IPS DF 19.7 (cell line): Measurements from ENCODE around the gene RNF125.
"Not testable (repeated sequence)": the region's sequence is repeated elsewhere in the genome, so short reads cannot be mapped to it uniquely, and the experiment has no call there.

ENCODE experiments used
- DNase-seq: peaks from one replicate; pipeline ENCODE4 v3.0.0-alpha.2; 2013; ENCODE audit warnings: low read depth, low spot score

The RNF125 gene

GRCh38 chr18:32018331-32019250, at the start of gene RNF125:
RNF125 (plus strand) TSS chr18:32018825; CDS start chr18:32018864, 39 bp downstream.
- peak; percentile 89 for DNase-seq

GRCh38 chr18:31970617-31971016, 48.0 kb upstream of the RNF125 start:
- DNase-seq = no peak

GRCh38 chr18:31973929-31974546, 44.6 kb upstream of the RNF125 start:
- no peak for DNase-seq

GRCh38 chr18:31976242-31976641, 42.4 kb upstream of the RNF125 start:
- DNase-seq = no peak

GRCh38 chr18:31977270-31977872, 41.3 kb upstream of the RNF125 start:
- peak; percentile 30 for DNase-seq

- no peak for DNase-seq
These were observed 40.0 kb upstream of the RNF125 start for GRCh38 chr18:31978616-31979015.

- DNase-seq = no peak
These were observed 38.9 kb upstream of the RNF125 start for GRCh38 chr18:31979714-31980113.

GRCh38 chr18:31980863-31981262, 37.8 kb upstream of the RNF125 start:
- DNase-seq = no peak

- no peak for DNase-seq
These were observed 35.6 kb upstream of the RNF125 start for GRCh38 chr18:31983020-31983419.

- no peak for DNase-seq
These were observed 34.6 kb upstream of the RNF125 start for GRCh38 chr18:31983976-31984375.

- DNase-seq = no peak
These were observed 27.8 kb upstream of the RNF125 start for GRCh38 chr18:31990823-31991222.

- no peak for DNase-seq
These were observed 22.6 kb upstream of the RNF125 start for GRCh38 chr18:31996007-31996406.

- no peak for DNase-seq
These were observed 19.7 kb upstream of the RNF125 start for GRCh38 chr18:31998880-31999412.

- DNase-seq = not testable (repeated sequence)
These were observed 17.5 kb upstream of the RNF125 start for GRCh38 chr18:32001141-32001540.

GRCh38 chr18:32003822-32004221, 14.8 kb upstream of the RNF125 start:
- not testable (repeated sequence) for DNase-seq

GRCh38 chr18:32010124-32010721, 8.4 kb upstream of the RNF125 start:
- DNase-seq = no peak

GRCh38 chr18:32011193-32011592, 7.4 kb upstream of the RNF125 start:
- no peak for DNase-seq

- no peak for DNase-seq
These were observed 775 bp downstream of the RNF125 start for GRCh38 chr18:32019251-32019948.

GRCh38 chr18:32019949-32020625, 1.5 kb downstream of the RNF125 start:
- not testable (repeated sequence) for DNase-seq

- no peak for DNase-seq
These were observed 3.3 kb downstream of the RNF125 start for GRCh38 chr18:32021756-32022564.
